Measurements from ENCODE around the gene NADSYN1.

The NADSYN1 gene

DNA sequence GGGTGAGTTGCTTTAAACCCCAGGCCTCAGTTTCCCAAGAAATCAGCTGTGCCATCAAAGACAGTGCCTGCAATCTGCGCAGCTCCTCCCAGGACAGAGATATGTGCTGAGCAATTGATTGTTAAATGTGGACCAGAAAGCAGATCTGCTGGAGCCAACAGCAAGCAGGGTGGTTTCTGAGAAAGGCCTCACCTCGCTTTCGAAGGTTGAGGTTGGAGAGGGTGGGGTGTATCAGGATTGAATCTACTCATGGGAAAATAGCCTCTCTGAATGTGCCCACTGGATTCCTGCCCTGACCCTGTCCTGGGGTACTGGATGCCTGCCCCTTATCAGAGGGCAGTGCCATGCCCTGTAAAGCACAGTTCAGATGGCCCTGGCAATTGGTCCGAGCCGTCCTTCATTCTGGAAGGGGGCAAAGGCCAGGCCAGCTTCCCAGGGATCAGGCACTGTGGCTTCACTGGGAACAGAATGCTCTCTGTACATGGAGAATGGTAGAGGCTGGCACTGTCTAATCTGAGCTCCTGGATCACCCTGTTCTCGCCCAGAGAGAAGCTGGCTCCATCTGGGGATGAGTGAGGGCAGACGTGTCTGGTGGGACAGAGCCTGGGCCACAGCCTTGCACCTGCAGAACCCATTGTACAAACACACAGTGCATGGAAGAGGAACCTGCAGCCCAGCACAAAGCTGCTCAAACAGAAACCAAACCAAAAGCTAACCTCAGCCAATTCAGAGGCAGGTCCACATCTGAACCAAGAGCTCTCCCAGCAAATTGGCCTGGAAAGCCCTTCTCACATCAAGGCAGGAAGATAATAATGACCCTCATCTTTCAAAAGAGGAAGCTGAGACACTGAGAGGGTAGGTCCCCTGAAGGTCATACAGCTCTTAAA lies 20.0 kb upstream of the NADSYN1 start:
- peak; percentile 9 for DNase-seq
- in situ Hi-C loops (cut with MboI; ENCODE audit: low pct_unique_long_range_greater_than_20kb, low sequenced_read_pairs): no loop called here

- in situ Hi-C loops (cut with MboI; ENCODE audit: low pct_unique_long_range_greater_than_20kb, low sequenced_read_pairs): no loop called here
- no peak for DNase-seq
Measured at GRCh38 chr11:71433648-71434450, 19.2 kb upstream of the NADSYN1 start.

- in situ Hi-C loops (cut with MboI; ENCODE audit: low pct_unique_long_range_greater_than_20kb, low sequenced_read_pairs): no loop called here
- no peak for DNase-seq
Measured at GRCh38 chr11:71434576-71435130, 18.4 kb upstream of the NADSYN1 start.

DNA sequence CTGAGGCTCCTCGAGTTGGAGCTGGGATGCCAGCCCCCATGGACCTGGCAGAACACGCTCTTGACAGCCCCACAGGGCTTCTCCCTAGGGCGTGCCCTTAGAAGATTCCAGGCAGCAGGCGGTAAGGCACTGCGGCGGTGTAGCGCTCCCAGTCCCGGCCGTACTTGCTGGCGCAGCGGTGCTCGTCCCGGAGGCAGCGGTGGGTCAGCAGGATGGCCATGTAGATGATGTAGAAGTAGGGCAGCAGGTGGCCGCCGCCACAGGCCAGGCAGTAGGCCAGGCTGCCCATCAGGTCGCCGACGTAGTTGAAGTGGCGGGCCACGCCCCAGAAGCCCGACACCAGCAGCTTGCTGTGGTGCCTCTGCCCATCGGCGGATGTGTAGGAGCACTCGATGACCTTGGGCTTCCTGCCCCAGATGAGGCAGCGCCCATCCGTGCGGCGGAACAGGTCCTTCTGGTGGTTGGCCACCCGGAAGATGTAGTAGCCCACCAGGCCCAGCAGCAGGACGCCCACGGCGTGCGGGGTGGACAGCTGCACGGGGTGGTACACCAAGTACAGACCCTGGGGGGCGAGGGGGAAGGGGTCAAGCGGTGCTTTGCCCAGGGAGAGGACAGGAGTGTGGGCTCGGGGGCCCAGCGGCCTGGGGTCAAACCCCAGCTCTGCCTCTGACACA lies 17.6 kb upstream of the NADSYN1 start:
- in situ Hi-C loops (cut with MboI; ENCODE audit: low pct_unique_long_range_greater_than_20kb, low sequenced_read_pairs): no loop called here
- no peak for DNase-seq

DNA sequence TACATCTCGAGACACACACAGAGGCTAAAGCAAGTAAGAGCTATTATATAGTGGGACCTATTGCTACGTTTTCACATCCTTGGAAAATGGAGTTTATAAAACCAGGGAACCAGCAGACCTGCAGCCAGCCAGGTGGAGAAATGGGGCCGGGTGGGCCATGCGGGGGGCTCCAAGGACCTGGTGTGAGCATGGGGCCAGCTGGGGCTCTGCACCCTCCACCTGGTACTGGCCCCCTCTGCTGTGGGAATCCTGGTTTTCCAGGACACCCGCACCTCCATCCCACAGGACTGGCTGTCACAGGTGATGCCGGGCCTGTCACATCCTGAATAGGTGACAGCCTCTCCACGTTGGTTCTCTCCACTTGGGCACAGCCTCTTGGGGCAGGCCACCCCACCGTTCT lies 16.1 kb upstream of the NADSYN1 start:
- in situ Hi-C loops (cut with MboI; ENCODE audit: low pct_unique_long_range_greater_than_20kb, low sequenced_read_pairs): no loop called here

GRCh38 chr11:71437399-71437798 lies 15.6 kb upstream of the NADSYN1 start:
- DNase-seq: no peak
- in situ Hi-C loops (cut with MboI; ENCODE audit: low pct_unique_long_range_greater_than_20kb, low sequenced_read_pairs): no loop called here

More for the DNA sequence above, 16.1 kb upstream of the NADSYN1 start:
- no peak for DNase-seq

DNA sequence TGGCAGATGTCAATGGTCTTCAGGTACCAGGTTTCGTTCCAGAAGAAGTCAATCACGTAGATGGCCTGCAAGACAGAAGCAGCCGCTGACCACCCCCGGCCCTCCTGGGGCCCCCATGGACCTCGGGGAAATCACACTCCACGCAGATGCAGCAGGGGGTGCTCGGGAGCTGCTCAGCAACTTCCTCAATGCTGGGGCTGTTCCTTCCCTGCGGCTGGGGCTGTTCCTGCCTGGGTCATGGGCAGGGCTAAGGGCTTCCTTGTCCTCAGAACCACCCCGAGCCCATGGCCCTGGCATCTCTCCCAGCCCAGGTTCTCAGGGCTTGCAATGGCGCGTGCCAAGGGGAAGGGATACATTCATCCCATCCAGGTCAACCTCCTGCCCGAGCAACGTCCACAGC lies 15.1 kb upstream of the NADSYN1 start:
- no peak for DNase-seq
- in situ Hi-C loops (cut with MboI; ENCODE audit: low pct_unique_long_range_greater_than_20kb, low sequenced_read_pairs): no loop called here

DNA sequence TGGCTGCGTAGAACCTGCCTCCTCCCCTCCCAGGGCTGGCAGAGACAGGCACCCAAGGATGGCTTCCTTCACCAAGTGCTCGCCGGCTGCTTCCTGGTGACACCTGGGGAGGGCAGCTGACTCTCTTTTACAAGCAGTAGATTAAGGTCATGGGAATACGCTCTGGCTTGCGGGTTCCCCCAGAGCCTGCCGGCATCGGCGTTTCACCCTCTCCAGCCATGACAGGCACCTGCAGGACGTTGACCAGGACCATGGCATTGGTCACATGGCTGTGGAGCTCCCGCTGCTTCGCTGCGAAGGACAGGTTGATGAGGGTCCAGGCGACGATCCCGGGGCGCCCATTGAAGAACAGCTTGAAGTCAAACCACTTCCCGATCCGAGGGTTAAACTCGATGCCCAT lies 14.4 kb upstream of the NADSYN1 start:
- in situ Hi-C loops (cut with MboI; ENCODE audit: low pct_unique_long_range_greater_than_20kb, low sequenced_read_pairs): no loop called here
- DNase-seq: no peak

DNA sequence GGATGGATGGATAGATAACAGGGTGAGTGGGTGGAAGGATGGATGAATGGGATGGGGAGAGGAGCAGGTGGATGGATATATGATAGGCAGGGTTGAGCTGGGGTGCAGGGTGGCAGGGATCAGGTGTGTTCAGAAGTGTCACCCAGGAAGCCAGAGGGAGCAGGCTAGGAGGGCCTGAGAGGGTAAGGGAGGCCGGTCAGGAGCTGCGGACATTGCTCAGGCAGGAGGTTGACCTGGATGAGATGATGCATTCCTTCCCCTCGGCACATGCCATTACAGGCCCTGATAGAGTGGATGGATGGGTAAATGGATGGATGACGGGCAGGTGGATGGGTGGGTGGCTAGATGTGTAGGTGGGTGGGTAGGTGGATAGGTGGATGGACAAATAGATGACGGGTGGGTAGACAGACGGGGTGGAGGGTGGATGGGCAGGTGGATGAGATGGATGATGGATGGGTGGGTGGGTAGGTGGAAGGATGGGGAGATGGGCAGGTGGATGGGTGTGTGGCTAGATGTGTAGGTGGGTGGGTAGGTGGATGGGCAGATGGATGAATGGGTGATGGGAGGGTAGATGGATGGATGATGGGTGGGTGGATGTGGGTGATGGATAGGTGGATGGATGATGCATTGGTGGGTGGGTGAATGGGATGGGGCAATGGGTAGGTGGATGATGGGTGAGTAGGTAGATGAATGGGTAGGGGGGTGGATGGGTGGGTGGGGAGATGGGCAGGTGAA lies 12.8 kb upstream of the NADSYN1 start:
- in situ Hi-C loops (cut with MboI; ENCODE audit: low pct_unique_long_range_greater_than_20kb, low sequenced_read_pairs): no loop called here
- DNase-seq: no peak

- DNase-seq: no peak
- in situ Hi-C loops (cut with MboI; ENCODE audit: low pct_unique_long_range_greater_than_20kb, low sequenced_read_pairs): no loop called here
Measured at GRCh38 chr11:71441251-71441650, 11.8 kb upstream of the NADSYN1 start.

DNA sequence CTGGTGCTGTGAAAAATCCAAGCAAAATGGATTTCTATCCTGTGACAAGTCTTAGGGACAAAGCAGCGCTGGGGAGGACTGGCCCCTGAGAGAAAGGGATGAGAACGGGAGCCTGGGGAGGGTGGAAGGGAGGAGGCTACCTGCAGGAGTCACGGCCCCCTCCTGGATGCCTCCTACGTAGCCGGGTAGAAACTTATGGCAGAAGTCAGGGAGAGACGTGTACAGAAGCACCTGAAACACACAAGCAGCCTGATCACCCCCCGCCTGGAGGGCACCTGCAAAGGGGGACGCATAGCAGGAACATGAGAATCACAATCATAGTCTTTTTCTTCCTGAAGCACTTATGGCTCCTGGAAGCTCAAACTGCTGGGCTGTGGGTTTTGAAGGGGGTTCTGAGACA lies 10.9 kb upstream of the NADSYN1 start:
- in situ Hi-C loops (cut with MboI; ENCODE audit: low pct_unique_long_range_greater_than_20kb, low sequenced_read_pairs): no loop called here
- no peak for DNase-seq

- DNase-seq: no peak
- in situ Hi-C loops (cut with MboI; ENCODE audit: low pct_unique_long_range_greater_than_20kb, low sequenced_read_pairs): no loop called here
Measured at GRCh38 chr11:71442880-71443279, 10.1 kb upstream of the NADSYN1 start.

GRCh38 chr11:71443736-71444445 lies 9.1 kb upstream of the NADSYN1 start:
- in situ Hi-C loops (cut with MboI; ENCODE audit: low pct_unique_long_range_greater_than_20kb, low sequenced_read_pairs): no loop called here
- DNase-seq: no peak

- DNase-seq: no peak
- in situ Hi-C loops (cut with MboI; ENCODE audit: low pct_unique_long_range_greater_than_20kb, low sequenced_read_pairs): no loop called here
Measured at GRCh38 chr11:71444811-71445210, 8.2 kb upstream of the NADSYN1 start.

- in situ Hi-C loops (cut with MboI; ENCODE audit: low pct_unique_long_range_greater_than_20kb, low sequenced_read_pairs): no loop called here
- no peak for DNase-seq
Measured at GRCh38 chr11:71446150-71446549, 6.9 kb upstream of the NADSYN1 start.

GRCh38 chr11:71446942-71447688 lies 5.9 kb upstream of the NADSYN1 start:
- in situ Hi-C loops (cut with MboI; ENCODE audit: low pct_unique_long_range_greater_than_20kb, low sequenced_read_pairs): no loop called here
- DNase-seq: peak; percentile 44

DNA sequence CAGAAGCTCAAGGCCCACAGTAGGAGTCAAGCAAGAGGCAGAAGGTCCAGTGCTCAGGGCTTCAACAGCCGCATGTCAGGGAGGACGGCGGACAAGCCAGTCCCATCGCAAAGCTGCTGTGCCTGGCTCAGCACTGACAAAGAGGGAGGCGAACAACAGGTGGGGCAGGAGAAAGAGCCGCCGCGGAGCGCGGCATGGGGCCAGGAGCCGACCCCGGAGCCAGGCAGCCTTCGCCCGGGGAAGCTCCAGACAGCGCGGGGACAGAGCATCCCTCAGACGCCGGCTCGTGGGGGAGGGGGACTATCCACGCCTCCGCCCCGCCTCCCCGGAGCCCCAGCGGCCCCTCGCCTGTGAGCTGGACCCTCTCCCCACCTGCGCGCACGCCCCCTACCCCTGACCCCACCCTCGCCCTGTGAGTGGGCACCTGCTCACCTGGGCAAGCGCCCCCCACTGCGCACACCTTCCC lies 5.2 kb upstream of the NADSYN1 start:
- in situ Hi-C loops (cut with MboI; ENCODE audit: low pct_unique_long_range_greater_than_20kb, low sequenced_read_pairs): no loop called here
- peak; percentile 24 for DNase-seq
